Sigmoid colon (tissue), 7 donors: ENCODE results near the gene PLEKHM1. TPM values are rescaled to one million over a fixed set of nuclear protein-coding genes. Genes with fewer than 3 reads are reported as not detected.
"Not testable (repeated sequence)": the region's sequence is repeated elsewhere in the genome, so short reads cannot be mapped to it uniquely, and the experiment has no call there.

Experiments used
- DNase-seq: peaks from one replicate; pipeline ENCODE4 v3.0.0-alpha.2; 2019
- H3K27ac ChIP-seq, 4 donors: fragments of 200-600 bp; sonication (generic); one replicate each; pipeline ENCODE4 v1.5.1; 2016 to 2019; ENCODE audit warnings: mild to moderate bottlenecking in 1 of 4
- H3K27me3 ChIP-seq, 3 donors: fragments of 200-600 bp; sonication (generic); one replicate each; pipeline ENCODE4 v1.5.1; 2019; ENCODE audit warnings: mild to moderate bottlenecking in 1 of 3
- H3K36me3 ChIP-seq, 4 donors: fragments of 200-600 bp; sonication (generic); one replicate each; pipeline ENCODE4 v1.5.1; 2016 to 2019
- H3K4me1 ChIP-seq, 4 donors: fragments of 200-600 bp; sonication (generic); one replicate each; pipeline ENCODE4 v1.5.1; 2017 to 2019
- H3K4me3 ChIP-seq, 4 donors: fragments of 200-600 bp; sonication (generic); one replicate each; pipeline ENCODE4 v1.5.1; 2017 to 2019; ENCODE audit warnings: mild to moderate bottlenecking in 2 of 4, moderate library complexity in 1 of 4
- H3K9me3 ChIP-seq, 4 donors: fragments of 200-600 bp in 3 of 4; sonication (generic) in 3 of 4; one replicate each; pipeline versions ENCODE4 v1.5.1 to v1.6.1; 2013 to 2019
- CTCF ChIP-seq, 4 experiments: fragments of 450-650 bp in 3 of 4; fragments of 200-600 bp in 1 of 4; IDR thresholded peaks; one replicate each; pipeline ENCODE4 v1.5.1; 2016 to 2019; ENCODE audit warnings: antibody characterized with exemption in 4 of 4, mild to moderate bottlenecking in 3 of 4, moderate library complexity in 2 of 4
- EP300 ChIP-seq, 4 donors: sonication (generic); formaldehyde crosslinking; IDR thresholded peaks; one replicate each; pipeline ENCODE4 v1.6.1; 2017; ENCODE audit warnings: antibody characterized with exemption in 4 of 4
- POLR2A ChIP-seq, 2 donors: fragments of 450-650 bp; IDR thresholded peaks; one replicate each; pipeline ENCODE4 v1.6.1; 2016; ENCODE audit warnings: antibody characterized with exemption in 2 of 2, mild to moderate bottlenecking in 2 of 2, moderate library complexity in 2 of 2
- POLR2AphosphoS5 ChIP-seq, 4 donors: sonication (generic); formaldehyde crosslinking; IDR thresholded peaks; one replicate each; pipeline ENCODE4 v1.6.1; 2017; ENCODE audit warnings: antibody characterized with exemption in 4 of 4
- WGBS, 2 donors: extraction: QIAGEN DNeasy Blood & Tissue Kit; methylation state at CpG; one replicate each; pipeline ENCODE4 v1.1.7; 2013; 5-methylcytosine and 5-hydroxymethylcytosine counted together
- intact Hi-C: fragments of 100-400 bp; cut with DNase I; formaldehyde crosslinking; loops from one replicate; pipeline ENCODE4 v1.15.1; 2023
- polyA plus RNA-seq, 3 donors: library from polyadenylated mRNA; stranded (reverse); fragments of 200-250 nt; gene quantifications; one replicate each; pipeline ENCODE4 v1.2.3, GENCODE V29; 2013
- total RNA-seq, 4 donors: library from RNA; depleted of rRNA; stranded (reverse); fragments of >200 nt; gene quantifications; one replicate each; pipeline ENCODE4 v1.1.0, GENCODE V29; 2016
- donor health status: healthy with polysubstance abuse.
- donor health status: Bipolar disorder and iron deficiency.
- donor health status: healthy.

Gene PLEKHM1
- total and polyA plus RNA-seq, 7 donors = 17.4 to 43.4 (median 26.7) TPM

GRCh38 chr17:45445901-45446743 lies 44.4 kb downstream of the PLEKHM1 start:
- DNase-seq = peak; percentile 60
- Histone ChIP-seq H3K36me3 (peaks cover 0 to 40% (median 3%) of the 10 kb centered on the region in 4 donors), H3K27ac (peak overlapping the region in 1 of 4 donors; percentile 55)
- intact Hi-C loops, H3K4me3 ChIP-seq, H3K4me1 ChIP-seq, H3K27me3 ChIP-seq, H3K9me3 ChIP-seq: not testable (repeated sequence)
- 53 to 73% methylated on average over 16 of the region's 16 CpGs for WGBS, 2 donors

- H3K36me3 ChIP-seq = peaks cover 0 to 34% (median under 1%) of the 10 kb centered on the region in 4 donors
- H3K9me3 ChIP-seq, intact Hi-C loops, H3K27ac ChIP-seq, H3K4me3 ChIP-seq, H3K27me3 ChIP-seq, H3K4me1 ChIP-seq: not testable (repeated sequence)
- peak; percentile 43 for DNase-seq
- WGBS, 2 donors = 94% methylated on average over 21 of the region's 21 CpGs
These were observed 45.4 kb downstream of the PLEKHM1 start for GRCh38 chr17:45444856-45445820.

GRCh38 chr17:45444301-45444700 lies 46.2 kb downstream of the PLEKHM1 start:
- H3K27ac ChIP-seq, H3K9me3 ChIP-seq, intact Hi-C loops, H3K4me3 ChIP-seq, H3K4me1 ChIP-seq, DNase-seq, H3K27me3 ChIP-seq: not testable (repeated sequence)
- WGBS, 2 donors = 73 to 85% methylated on average over 10 of the region's 10 CpGs
- peaks cover 0 to 35% (median 0%) of the 10 kb centered on the region in 4 donors for H3K36me3 ChIP-seq

GRCh38 chr17:45443371-45444260 lies 46.9 kb downstream of the PLEKHM1 start:
- H3K27me3 ChIP-seq, H3K4me3 ChIP-seq, H3K9me3 ChIP-seq, H3K4me1 ChIP-seq, H3K27ac ChIP-seq, intact Hi-C loops: not testable (repeated sequence)
- DNase-seq = peak; percentile 28
- 85 to 88% methylated on average over 10 of the region's 10 CpGs for WGBS, 2 donors
- H3K36me3 ChIP-seq = peaks cover 0 to 36% (median 0%) of the 10 kb centered on the region in 4 donors

GRCh38 chr17:45441526-45442310 lies 48.8 kb downstream of the PLEKHM1 start:
- Histone ChIP-seq H3K27ac (no peak overlapping the region), H3K36me3 (peaks cover 12 to 46% (median 13%) of the 10 kb centered on the region in 4 donors), H3K27me3 (no peaks in the 10 kb centered on the region), H3K4me1 (peaks cover 0 to 9% (median 0%) of the 10 kb centered on the region in 4 donors), H3K4me3 (no peak overlapping the region), H3K9me3 (no peaks in the 10 kb centered on the region)
- intact Hi-C loops = no loop called here
- peak; percentile 56 for DNase-seq
- WGBS, 2 donors = 80% methylated on average over 14 of the region's 14 CpGs
- TF ChIP-seq CTCF (IDR thresholded peaks at IDR 0.05) (no peak), POLR2A (IDR thresholded peaks at IDR 0.05) (no peak), POLR2AphosphoS5 (IDR thresholded peaks at IDR 0.05) (no peak), EP300 (IDR thresholded peaks at IDR 0.05) (no peak)

GRCh38 chr17:45440839-45441515 lies 49.5 kb downstream of the PLEKHM1 start:
- H3K4me3 ChIP-seq, H3K27me3 ChIP-seq, H3K9me3 ChIP-seq, H3K4me1 ChIP-seq, intact Hi-C loops, H3K27ac ChIP-seq: not testable (repeated sequence)
- peaks cover 13 to 51% (median 20%) of the 10 kb centered on the region in 4 donors for H3K36me3 ChIP-seq
- DNase-seq = peak; percentile 63
- 43 to 78% methylated on average over 7 of the region's 7 CpGs for WGBS, 2 donors
